ENCODE measurements around the gene CARD9. TPM values are rescaled to one million over a fixed set of nuclear protein-coding genes. Genes with fewer than 3 reads are reported as not detected.

The CARD9 gene
- total RNA-seq, 1 donor from 2014 or later: 1.9 TPM

GRCh38 chr9:136330406-136330990 lies 43.0 kb downstream of the CARD9 start:
- no peak for DNase-seq (ENCODE audit: low read depth)

GRCh38 chr9:136329636-136330405 lies 43.6 kb downstream of the CARD9 start:
- Histone ChIP-seq H3K36me3 (ENCODE audit: control insufficient read depth, insufficient read depth, low read length) (no peaks in the 10 kb centered on the region), H3K4me3 (ENCODE audit: low read depth, low read length) (no peak overlapping the region), H3K27me3 (ENCODE audit: control insufficient read depth, insufficient read depth, low read length) (no peaks in the 10 kb centered on the region)
- no peak for DNase-seq (ENCODE audit: low read depth)
- no peak for TF ChIP-seq CTCF (IDR thresholded peaks at IDR 0.05; ENCODE audit: insufficient read depth, low read length, poor library complexity, severe bottlenecking)

More at GRCh38 chr9:136330406-136330990, 43.0 kb downstream of the CARD9 start:
- H3K27me3 ChIP-seq (ENCODE audit: control insufficient read depth, insufficient read depth, low read length): no peaks in the 10 kb centered on the region
- H3K4me3 ChIP-seq (ENCODE audit: low read depth, low read length): no peak overlapping the region
- TF ChIP-seq CTCF (IDR thresholded peaks at IDR 0.05; ENCODE audit: insufficient read depth, low read length, poor library complexity, severe bottlenecking): no peak
- no peaks in the 10 kb centered on the region for H3K36me3 ChIP-seq (ENCODE audit: control insufficient read depth, insufficient read depth, low read length)

- Histone ChIP-seq H3K36me3 (ENCODE audit: control insufficient read depth, insufficient read depth, low read length) (no peaks in the 10 kb centered on the region), H3K27me3 (ENCODE audit: control insufficient read depth, insufficient read depth, low read length) (peaks cover 2% of the 10 kb centered on the region), H3K4me3 (ENCODE audit: low read depth, low read length) (no peak overlapping the region)
- DNase-seq (ENCODE audit: low read depth): no peak
- no peak for TF ChIP-seq CTCF (IDR thresholded peaks at IDR 0.05; ENCODE audit: insufficient read depth, low read length, poor library complexity, severe bottlenecking)
Observed at GRCh38 chr9:136329211-136329627, 44.2 kb downstream of the CARD9 start.

GRCh38 chr9:136328622-136329041 lies 44.8 kb downstream of the CARD9 start:
- TF ChIP-seq CTCF (IDR thresholded peaks at IDR 0.05; ENCODE audit: insufficient read depth, low read length, poor library complexity, severe bottlenecking): no peak
- no peak for DNase-seq (ENCODE audit: low read depth)
- H3K27me3 ChIP-seq (ENCODE audit: control insufficient read depth, insufficient read depth, low read length): peaks cover 2% of the 10 kb centered on the region
- H3K36me3 ChIP-seq (ENCODE audit: control insufficient read depth, insufficient read depth, low read length): no peaks in the 10 kb centered on the region
- peak overlapping the region; percentile 65 for H3K4me3 ChIP-seq (ENCODE audit: low read depth, low read length)

GRCh38 chr9:136328011-136328621 lies 45.4 kb downstream of the CARD9 start:
- H3K36me3 ChIP-seq (ENCODE audit: control insufficient read depth, insufficient read depth, low read length): no peaks in the 10 kb centered on the region
- H3K4me3 ChIP-seq (ENCODE audit: low read depth, low read length): peak overlapping the region; percentile 65
- TF ChIP-seq CTCF (IDR thresholded peaks at IDR 0.05; ENCODE audit: insufficient read depth, low read length, poor library complexity, severe bottlenecking): no peak
- H3K27me3 ChIP-seq (ENCODE audit: control insufficient read depth, insufficient read depth, low read length): peaks cover 4% of the 10 kb centered on the region
- DNase-seq (ENCODE audit: low read depth): no peak

All from kidney epithelial cell (primary cell).